HepG2 (cell line): ENCODE results near the gene ESPNL. TPM values are rescaled to one million over a fixed set of nuclear protein-coding genes. Genes with fewer than 3 reads are reported as not detected.
"Not testable (repeated sequence)": the region's sequence is repeated elsewhere in the genome, so short reads cannot be mapped to it uniquely, and the experiment has no call there.

Experiments used
- ATAC-seq: fragments of 200-7000 bp; cut with Tn5 transposase; 3 replicates; pipeline ENCODE4 v1.9.1; 2020; ENCODE audit warnings: mild to moderate bottlenecking, moderate library complexity
- BruUV-seq: library from RNA; stranded (reverse); fragments of 400-500 nt; replicated peaks from 2 replicates; lab custom pipeline; 2021; lab: Mats Ljungman, UMichigan
- CTCF ChIA-PET: fragments of 300-600 bp; formaldehyde crosslinking; extraction: SDS; loops from one replicate; lab custom pipeline; 2021; ENCODE audit warnings: low total read pairs, inconsistent platforms, low intra/inter-chr PET ratio; lab: Yijun Ruan, JAX
- POLR2A ChIA-PET: fragments of 350-600 bp; sonication (Branson Sonifier 250); formaldehyde crosslinking; loops from one replicate; lab custom pipeline; 2020; ENCODE audit warnings: antibody characterized with exemption, inconsistent platforms; lab: Yijun Ruan, JAX
- DNase-seq: peaks from one replicate; pipeline ENCODE4 v3.0.0-alpha.2; 2015; ENCODE audit warnings: low spot score
- FAIRE-seq: peaks from 3 replicates; lab custom pipeline; 2011; peaks lifted over from hg19 to GRCh38; lab: Jason Lieb, UNC
- H2AFZ ChIP-seq: one replicate; pipeline ENCODE4 v1.6.1; 2011; ENCODE audit warnings: low read length, inconsistent platforms
- H3K27ac ChIP-seq: fragments of 300-600 bp; 3 replicates; pipeline ENCODE4 v1.8.0; 2011; ENCODE audit warnings: mixed run types, mild to moderate bottlenecking, mixed read lengths, low read length, inconsistent platforms; ENCODE audit not compliant: insufficient read depth; ENCODE audit errors: extremely low read length
- H3K27me3 ChIP-seq, 2 experiments: fragments of 200-600 bp in 1 of 2; 2 replicates in 1 of 2; 3 replicates in 1 of 2; pipeline versions ENCODE4 v1.6.0 to v1.8.0; 2011; ENCODE audit warnings: low read length in 2 of 2, mild to moderate bottlenecking in 2 of 2, moderate library complexity in 2 of 2, inconsistent platforms in 1 of 2; ENCODE audit not compliant: insufficient read depth in 2 of 2, control insufficient read depth in 1 of 2
- H3K36me3 ChIP-seq, 2 experiments: fragments of 200-600 bp in 1 of 2; replicated peaks in 1 of 2; 2 replicates in 1 of 2; 3 replicates in 1 of 2; pipeline versions ENCODE4 v1.5.1 to v1.8.0; 2011; ENCODE audit warnings: low read length in 2 of 2, inconsistent platforms in 1 of 2; ENCODE audit not compliant: insufficient read depth in 2 of 2, control insufficient read depth in 1 of 2
- H3K4me1 ChIP-seq: 2 replicates; pipeline ENCODE4 v1.5.1; 2012; ENCODE audit warnings: low read length, inconsistent platforms; ENCODE audit not compliant: insufficient read depth
- H3K4me2 ChIP-seq: 2 replicates; pipeline ENCODE4 v1.6.0; 2011; ENCODE audit warnings: low read depth, low read length, inconsistent platforms
- H3K4me3 ChIP-seq, 3 experiments: fragments of 200-600 bp in 1 of 3; sonication (generic), shearing (Covaris generic) in 1 of 3; replicated peaks in 1 of 3; 2 replicates each; pipeline ENCODE4 v1.5.1; 2011 to 2016; ENCODE audit warnings: low read length in 3 of 3, inconsistent platforms in 2 of 3, low read depth in 2 of 3, mild to moderate bottlenecking in 2 of 3, control low read depth in 1 of 3, mixed read lengths in 1 of 3; ENCODE audit not compliant: insufficient read depth in 1 of 3
- H3K79me2 ChIP-seq: one replicate; pipeline ENCODE4 v1.6.1; 2011; ENCODE audit warnings: low read length, inconsistent platforms; ENCODE audit not compliant: insufficient read depth
- H3K9ac ChIP-seq: 2 replicates; pipeline ENCODE4 v1.6.0; 2011; ENCODE audit warnings: mild to moderate bottlenecking, low read depth, low read length, inconsistent platforms; ENCODE audit not compliant: insufficient read depth
- H3K9me3 ChIP-seq: 2 replicates; pipeline ENCODE4 v1.5.1; 2012; ENCODE audit warnings: mild to moderate bottlenecking, low read length
- H4K20me1 ChIP-seq: 2 replicates; pipeline ENCODE4 v1.6.0; 2011; ENCODE audit warnings: inconsistent platforms, mild to moderate bottlenecking, low read length, moderate library complexity; ENCODE audit not compliant: insufficient read depth
- CENPT ChIP-seq: sonication (generic); formaldehyde crosslinking; IDR thresholded peaks from 2 replicates; pipeline ENCODE4 v1.8.0; 2022; ENCODE audit warnings: low read depth, mild to moderate bottlenecking, moderate library complexity, missing genetic modification reagents
- HMG20A ChIP-seq: IDR thresholded peaks from 2 replicates; pipeline ENCODE4 v1.6.1; 2016; ENCODE audit warnings: borderline replicate concordance
- KDM3A ChIP-seq: IDR thresholded peaks from 2 replicates; pipeline ENCODE4 v1.6.1; 2018; ENCODE audit warnings: low read depth, missing compliant biosample characterization
- MLLT10 ChIP-seq: sonication (generic); formaldehyde crosslinking; IDR thresholded peaks from 2 replicates; pipeline ENCODE4 v1.4.0; 2020; ENCODE audit warnings: missing genetic modification reagents
- PRPF4 ChIP-seq: fragments of 200-400 bp; formaldehyde crosslinking; IDR thresholded peaks from 2 replicates; pipeline ENCODE4 v1.6.1; 2016; ENCODE audit warnings: low read length, low read depth; ENCODE audit not compliant: poor library complexity, severe bottlenecking
- UBTF ChIP-seq: sonication (generic); formaldehyde crosslinking; IDR thresholded peaks from 2 replicates; pipeline ENCODE4 v1.4.0; 2020; ENCODE audit warnings: mild to moderate bottlenecking, missing genetic modification reagents
- ZNF335 ChIP-seq: sonication (generic); formaldehyde crosslinking; IDR thresholded peaks from 2 replicates; pipeline ENCODE4 v1.4.0; 2020; ENCODE audit warnings: missing genetic modification reagents
- ZNF451 ChIP-seq: sonication (generic); formaldehyde crosslinking; IDR thresholded peaks from 2 replicates; pipeline ENCODE4 v1.5.0; 2020; ENCODE audit warnings: mild to moderate bottlenecking, missing genetic modification reagents
- ZNF558 ChIP-seq: sonication (generic); formaldehyde crosslinking; IDR thresholded peaks from 2 replicates; pipeline ENCODE4 v1.9.0; 2022; ENCODE audit warnings: mild to moderate bottlenecking, missing genetic modification reagents, borderline replicate concordance
- WGBS: methylation state at CpG from one replicate; pipeline ENCODE4 v1.1.6; 2017; ENCODE audit warnings: low lambda C conversion rate; 5-methylcytosine and 5-hydroxymethylcytosine counted together
- in situ Hi-C: cut with HindIII; loops from 2 replicates; pipeline ENCODE4 v1.10.0; 2017; ENCODE audit warnings: low pct_unique_long_range_greater_than_20kb; ENCODE audit not compliant: extremely low pct_ligation_motif_present
- intact Hi-C: fragments of 100-400 bp; cut with micrococcal nuclease; formaldehyde crosslinking; loops from one replicate; pipeline ENCODE4 v1.10.0; 2022; ENCODE audit not compliant: unreplicated experiment
- polyA plus RNA-seq, 8 experiments: library from polyadenylated mRNA; depleted of rRNA in 3 of 8; stranded (reverse) in 7 of 8; unstranded in 1 of 8; fragments of >200 nt; fragmentation: Illumina TruSeq in 4 of 8; extraction: Trizol in 4 of 8; gene quantifications; 2 replicates each; pipeline versions ENCODE4 v1.2.1 to v1.2.3, GENCODE V29; 2011 to 2016; ENCODE audit warnings: low read depth in 4 of 8, missing spikeins in 1 of 8, mixed read lengths in 1 of 8; ENCODE audit not compliant: insufficient read depth in 1 of 8
- total RNA-seq, 5 experiments: library from RNA; depleted of rRNA; stranded (reverse); fragments of >200 nt; fragmentation: Illumina TruSeq; extraction: Trizol; gene quantifications; 2 replicates each; pipeline ENCODE4 v1.2.3, GENCODE V29; 2016; ENCODE audit warnings: low read depth in 1 of 5
- TF ChIP-seq, protein P1 (sequence below): sonication (generic); formaldehyde crosslinking; IDR thresholded peaks from 2 replicates; pipeline ENCODE4 v1.5.0; 2020; ENCODE audit warnings: mild to moderate bottlenecking, missing genetic modification reagents
- TF ChIP-seq, protein P2 (sequence below): sonication (generic); formaldehyde crosslinking; IDR thresholded peaks from 2 replicates; pipeline ENCODE4 v1.8.0; 2022; ENCODE audit warnings: missing genetic modification reagents, low read depth, mild to moderate bottlenecking, borderline replicate concordance

Gene ESPNL
- total and polyA plus RNA-seq, 2 of the 13 experiments (the other 11 are each of a cell fraction or from before 2014, with no cell fraction given), result 0.45 to 0.80 TPM

DNA sequence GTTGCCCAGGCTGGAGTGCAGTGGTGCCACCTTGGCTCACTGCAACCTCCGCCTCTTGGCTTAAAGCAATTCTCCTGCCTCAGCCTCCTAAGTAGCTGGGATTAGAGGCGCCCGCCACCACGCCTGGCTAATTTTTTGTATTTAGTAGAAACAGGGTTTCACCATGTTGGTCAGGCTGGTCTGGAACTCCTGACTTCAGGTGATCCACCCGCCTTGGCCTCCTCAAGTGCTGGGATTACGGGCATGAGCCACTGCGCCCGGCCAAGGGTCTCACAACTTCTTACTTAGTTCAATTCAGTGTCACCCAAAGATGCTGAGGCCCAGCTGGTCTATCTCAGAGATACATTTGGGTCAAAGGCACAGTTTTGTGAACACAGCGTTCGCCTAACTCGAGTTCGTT lies 15.6 kb downstream of the ESPNL start:
- POLR2A ChIA-PET, result interaction anchor here (0.9 kb wide), 1 partner anchor 11 kb away, joined by 3 read pairs; no protein-coding TSS in a partner anchor
- H3K27ac ChIP-seq, DNase-seq, BruUV-seq, H4K20me1 ChIP-seq, H3K9ac ChIP-seq, H3K4me1 ChIP-seq, ATAC-seq, H2AFZ ChIP-seq, H3K79me2 ChIP-seq, FAIRE-seq, H3K4me3 ChIP-seq, H3K9me3 ChIP-seq, H3K36me3 ChIP-seq, intact Hi-C loops, in situ Hi-C loops, CTCF ChIA-PET, H3K4me2 ChIP-seq: not testable (repeated sequence)
- peaks cover 0 to 33% of the 10 kb centered on the region in 2 experiments; a peak in 3 of 5 replicates for H3K27me3 ChIP-seq
- 53% methylated on average over 12 of the region's 12 CpGs for WGBS

DNA sequence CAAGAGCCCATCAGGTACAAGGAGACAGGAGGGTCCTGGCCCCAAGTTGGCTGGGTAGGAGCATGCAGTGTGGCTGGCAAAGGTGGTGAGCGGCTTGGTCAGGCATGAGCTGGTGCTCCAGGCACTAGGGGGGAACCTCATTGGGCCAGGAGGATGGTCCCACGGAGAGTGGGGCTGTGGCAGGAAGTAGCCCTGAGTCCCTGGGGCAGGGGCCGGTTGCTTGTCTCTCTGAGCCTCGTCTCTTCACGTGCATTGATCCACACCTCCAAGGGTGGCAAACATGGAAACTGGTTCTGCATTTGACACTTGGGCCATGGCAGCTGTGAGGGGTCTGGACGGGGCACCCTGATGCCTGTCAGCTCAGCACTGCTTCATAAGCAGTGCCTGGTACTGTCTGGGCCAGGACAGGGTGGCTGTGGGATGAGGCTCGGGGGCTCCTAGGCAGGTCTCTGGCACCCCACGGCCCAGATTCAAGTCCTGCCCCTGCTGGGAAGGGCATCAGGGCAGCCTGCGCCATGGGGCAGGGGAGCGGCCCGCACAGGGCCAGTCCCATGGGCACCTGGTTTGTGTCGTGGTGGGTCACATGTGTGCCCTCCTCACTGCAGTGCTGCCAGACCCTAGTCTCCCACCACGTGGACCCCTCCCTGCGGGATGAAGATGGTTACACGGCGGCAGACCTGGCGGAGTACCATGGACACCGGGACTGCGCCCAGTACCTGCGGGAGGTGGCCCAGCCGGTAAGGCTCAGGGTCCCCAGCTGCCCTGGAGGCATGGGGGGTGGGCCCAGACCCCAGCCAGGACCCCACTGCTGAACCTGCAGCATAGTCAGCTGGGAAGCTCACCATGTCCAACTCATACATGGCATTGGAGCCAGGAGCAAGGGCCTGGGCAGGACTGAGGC lies 16.4 kb downstream of the ESPNL start:
- Histone ChIP-seq H3K36me3 (no peaks in the 10 kb centered on the region), H3K4me3 (no peak overlapping the region), H3K9ac (no peak overlapping the region), H3K4me2 (no peak overlapping the region), H3K27me3 (peaks cover 0 to 40% of the 10 kb centered on the region in 2 experiments; a peak in 3 of 5 replicates), H4K20me1 (no peaks in the 10 kb centered on the region), H3K27ac (no peak overlapping the region)
- in situ Hi-C loops (no loop called here), intact Hi-C loops (no loop called here)
- ChIA-PET POLR2A (interaction anchor here (0.9 kb wide), 1 partner anchor 10 kb away, joined by 3 read pairs; no protein-coding TSS in a partner anchor), CTCF (no interaction called here)
- 38% methylated on average over 10 of the region's 21 CpGs for WGBS
- no TSS peak for BruUV-seq
- no peak for FAIRE-seq
- TF ChIP-seq ZNF335, result no peak
- TF ChIP-seq ZNF451 (CRISPR knock-in tag), result 0 out of 2 replicates have a peak, but pooled peaks have one; percentile 31
- TF ChIP-seq CENPT, result no peak
- TF ChIP-seq, protein P1, sequence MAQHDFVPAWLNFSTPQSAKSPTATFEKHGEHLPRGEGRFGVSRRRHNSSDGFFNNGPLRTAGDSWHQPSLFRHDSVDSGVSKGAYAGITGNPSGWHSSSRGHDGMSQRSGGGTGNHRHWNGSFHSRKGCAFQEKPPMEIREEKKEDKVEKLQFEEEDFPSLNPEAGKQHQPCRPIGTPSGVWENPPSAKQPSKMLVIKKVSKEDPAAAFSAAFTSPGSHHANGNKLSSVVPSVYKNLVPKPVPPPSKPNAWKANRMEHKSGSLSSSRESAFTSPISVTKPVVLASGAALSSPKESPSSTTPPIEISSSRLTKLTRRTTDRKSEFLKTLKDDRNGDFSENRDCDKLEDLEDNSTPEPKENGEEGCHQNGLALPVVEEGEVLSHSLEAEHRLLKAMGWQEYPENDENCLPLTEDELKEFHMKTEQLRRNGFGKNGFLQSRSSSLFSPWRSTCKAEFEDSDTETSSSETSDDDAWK (CRISPR knock-in tag), result no peak
- no peak for TF ChIP-seq KDM3A (CRISPR knock-in tag)
- TF ChIP-seq UBTF, result 0 out of 2 replicates have a peak, but pooled peaks have one; percentile 1
- TF ChIP-seq PRPF4, result no peak
- TF ChIP-seq MLLT10 (CRISPR knock-in tag), result no peak
- TF ChIP-seq, protein P2, sequence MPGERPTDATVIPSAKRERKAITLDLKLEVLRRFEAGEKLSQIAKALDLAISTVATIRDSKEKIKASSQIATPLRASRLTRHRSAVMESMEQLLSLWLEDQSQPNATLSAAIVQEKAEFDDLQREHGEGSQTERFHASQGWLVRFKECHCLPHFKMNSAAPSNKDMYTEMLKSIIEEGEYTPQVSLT, result no peak
- no peak for TF ChIP-seq ZNF558 (CRISPR knock-in tag)
- TF ChIP-seq HMG20A (CRISPR knock-in tag), result no peak
- TF ChIP-seq, all 625 proteins: peak for 2
- ATAC-seq (no peak), DNase-seq (no peak)
- 0 out of 2 replicates have a peak, but pooled peaks cover 11% of the 10 kb centered on the region for H3K4me1 ChIP-seq
- no peaks in the 10 kb centered on the region for H3K79me2 ChIP-seq
- no peaks in the 10 kb centered on the region for H3K9me3 ChIP-seq
- H2AFZ ChIP-seq, result no peak overlapping the region
